H54 (cell line): ENCODE results near the gene MAGI3.
"Not testable (repeated sequence)": the region's sequence is repeated elsewhere in the genome, so short reads cannot be mapped to it uniquely, and the experiment has no call there.

ENCODE experiments used
- DNase-seq: peaks from one replicate; pipeline ENCODE4 v3.0.0; 2011; ENCODE audit warnings: low spot score, mixed read lengths; ENCODE audit not compliant: insufficient read length
- FAIRE-seq: peaks from 3 replicates; lab custom pipeline; 2011; peaks lifted over from hg19 to GRCh38; lab: Jason Lieb, UNC
- POLR2A ChIP-seq: IDR thresholded peaks from 2 replicates; pipeline ENCODE4 v1.6.1; 2011; ENCODE audit warnings: low read depth, mild to moderate bottlenecking, low read length

Gene MAGI3

GRCh38 chr1:113684153-113684541 is 293.8 kb downstream of the MAGI3 start:
- FAIRE-seq (no peak), DNase-seq (no peak)
- TF ChIP-seq POLR2A, result no peak

- DNase-seq, result no peak
- no peak for TF ChIP-seq POLR2A
- FAIRE-seq, result no peak
Measured at GRCh38 chr1:113686891-113687618, 296.7 kb downstream of the MAGI3 start.

- no peak for TF ChIP-seq POLR2A
- DNase-seq, result no peak
- FAIRE-seq, result no peak
Measured at GRCh38 chr1:113691184-113691583, 300.9 kb downstream of the MAGI3 start.

- TF ChIP-seq POLR2A, result no peak
- no peak for DNase-seq
- FAIRE-seq, result peak; percentile 75
Measured at GRCh38 chr1:113692342-113692741, 302.0 kb downstream of the MAGI3 start.

- no peak for DNase-seq
- no peak for FAIRE-seq
- no peak for TF ChIP-seq POLR2A
Measured at GRCh38 chr1:113692824-113693431, 302.6 kb downstream of the MAGI3 start.

DNA sequence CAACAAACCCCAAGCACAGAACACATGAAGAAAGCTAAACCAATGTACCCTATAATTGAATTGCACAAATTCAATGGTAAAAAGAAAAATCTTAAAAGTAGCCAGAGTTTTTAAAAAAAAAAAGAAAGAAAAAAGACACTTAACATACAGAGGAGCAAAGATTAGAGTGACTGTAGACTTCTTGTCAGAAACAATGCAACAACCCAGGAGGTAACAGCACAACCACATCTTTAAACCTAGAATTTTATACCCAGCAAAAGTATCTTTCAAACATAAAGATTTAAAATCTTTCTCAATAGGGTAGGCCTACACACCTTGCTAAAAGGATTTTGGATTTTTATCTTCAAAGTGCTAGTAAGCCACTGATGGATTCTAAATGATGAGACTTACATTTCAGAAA is 304.6 kb downstream of the MAGI3 start:
- FAIRE-seq, result no peak
- TF ChIP-seq POLR2A, result no peak
- no peak for DNase-seq

DNA sequence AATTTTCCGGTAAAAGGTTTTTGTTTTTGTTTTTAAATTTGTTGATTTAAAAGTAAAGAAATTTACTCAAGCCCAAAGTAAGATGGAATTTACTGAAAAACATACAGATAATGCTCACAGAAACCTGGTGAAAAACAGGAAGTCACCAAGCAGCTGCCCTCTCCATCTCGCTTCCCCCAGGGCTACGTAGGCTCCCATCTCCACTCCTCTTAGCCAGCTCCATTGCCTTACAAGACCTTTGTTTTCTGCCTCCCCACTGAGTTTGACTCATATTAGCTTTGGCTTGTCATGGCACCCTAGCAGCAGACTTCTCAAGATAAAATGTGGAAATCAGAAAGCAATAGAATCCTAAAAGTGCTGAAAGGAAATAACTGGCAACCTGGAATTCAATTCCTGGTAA is 311.1 kb downstream of the MAGI3 start:
- TF ChIP-seq POLR2A, result no peak
- no peak for DNase-seq

DNA sequence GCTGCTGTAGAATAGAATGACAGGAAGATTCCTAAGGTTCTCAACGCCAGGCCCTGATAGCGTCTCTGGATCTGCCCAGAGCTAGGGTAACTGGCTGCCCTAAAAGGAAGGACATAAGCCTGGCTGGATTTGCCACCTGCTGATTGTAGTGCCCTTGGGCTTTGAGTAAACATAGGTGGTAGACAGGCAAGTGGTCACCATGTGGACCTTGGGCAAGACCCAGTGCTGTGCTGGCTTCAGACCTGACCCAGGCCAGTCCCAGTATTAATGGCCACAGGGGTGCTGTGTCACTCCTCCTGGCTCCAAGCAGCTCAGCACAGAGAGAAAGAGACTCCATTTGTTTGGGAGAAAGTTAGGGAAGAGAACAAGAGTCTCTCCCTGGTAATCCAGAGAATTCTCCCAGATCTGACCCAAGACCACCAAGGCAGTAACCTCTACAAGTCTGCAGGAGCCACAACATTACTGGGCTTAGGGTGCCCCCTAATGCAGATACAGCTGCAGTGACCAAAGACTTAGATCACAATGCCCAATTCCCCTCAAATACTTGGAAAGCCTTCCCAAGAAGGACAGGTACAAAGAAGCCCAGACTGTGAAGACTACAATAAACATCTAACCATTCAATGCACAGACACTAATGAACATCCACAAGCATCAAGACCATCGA is 324.4 kb downstream of the MAGI3 start:
- peak; percentile 67 for FAIRE-seq

More for the DNA sequence above, 311.1 kb downstream of the MAGI3 start:
- no peak for FAIRE-seq

DNA sequence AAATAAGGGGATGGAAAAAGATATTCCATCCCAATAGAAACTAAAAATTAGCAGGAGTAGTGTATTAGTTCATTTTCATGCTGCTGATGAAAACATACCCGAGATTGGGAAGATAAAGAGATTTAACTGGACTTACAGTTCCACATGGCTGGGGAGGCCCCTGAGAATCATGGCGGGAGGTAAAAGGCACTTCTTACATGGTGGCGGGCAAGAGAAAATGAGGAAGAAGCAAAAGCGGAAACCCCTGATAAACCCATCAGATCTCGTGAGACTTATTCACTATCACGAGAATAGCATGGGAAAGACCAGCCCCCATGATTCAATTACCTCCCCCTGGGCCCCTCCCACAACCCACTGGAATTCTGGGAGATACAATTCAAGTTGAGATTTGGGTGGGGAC is 327.2 kb downstream of the MAGI3 start:
- FAIRE-seq, DNase-seq: not testable (repeated sequence)

More for the DNA sequence above, 324.4 kb downstream of the MAGI3 start:
- no peak for TF ChIP-seq POLR2A
- no peak for DNase-seq

GRCh38 chr1:113718621-113719020 is 328.3 kb downstream of the MAGI3 start:
- DNase-seq, FAIRE-seq: not testable (repeated sequence)

GRCh38 chr1:113721010-113721409 is 330.7 kb downstream of the MAGI3 start:
- DNase-seq, result no peak
- no peak for TF ChIP-seq POLR2A
- no peak for FAIRE-seq

DNA sequence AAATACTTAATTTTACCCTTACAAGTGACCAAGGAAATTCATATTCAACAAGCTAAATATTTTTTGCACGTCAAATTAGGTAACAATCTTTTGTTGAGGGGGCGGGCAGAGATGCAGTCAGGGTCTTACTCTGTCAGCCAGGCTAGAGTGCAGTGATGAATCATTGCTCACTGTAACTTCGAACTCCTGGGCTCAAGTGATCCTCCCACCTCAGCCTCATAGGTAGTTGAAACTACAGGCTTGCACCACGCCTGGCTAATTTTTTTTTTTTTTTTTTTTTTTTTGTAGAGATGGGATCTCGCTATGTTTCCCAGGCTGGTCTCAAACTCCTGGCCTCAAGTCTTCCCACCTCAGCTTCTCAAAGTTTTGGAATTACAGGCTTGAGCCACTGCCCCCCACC is 342.5 kb downstream of the MAGI3 start:
- DNase-seq (no peak), FAIRE-seq (no peak)
- TF ChIP-seq POLR2A, result no peak

GRCh38 chr1:113734357-113735055 is 344.2 kb downstream of the MAGI3 start:
- TF ChIP-seq POLR2A, result no peak
- DNase-seq (no peak), FAIRE-seq (no peak)
